ENCODE results near the gene RNF166. TPM values are rescaled to one million over a fixed set of nuclear protein-coding genes. Genes with fewer than 3 reads are reported as not detected.
"Not testable (repeated sequence)": the region's sequence is repeated elsewhere in the genome, so short reads cannot be mapped to it uniquely, and the experiment has no call there.

The RNF166 gene
- total RNA-seq, 2 donors from 2014 or later, result 24.2 to 27.2 TPM

GRCh38 chr16:88669980-88670379 is 36.2 kb downstream of the RNF166 start:
- 94 to 97% methylated on average over 7 to 8 of the region's 10 CpGs for WGBS, 2 experiments (ENCODE audit: insufficient coverage in 1 of 2, insufficient read length in 1 of 2)
- Histone ChIP-seq H3K9me3 (ENCODE audit: control insufficient read depth, low read length) (no peaks in the 10 kb centered on the region), H3K27ac (ENCODE audit: low read depth, low read length) (no peak overlapping the region), H3K9ac (ENCODE audit: extremely low read depth, low read length, poor library complexity, severe bottlenecking) (no peak overlapping the region), H3K4me3 (ENCODE audit: low read length) (no peak overlapping the region), H3K36me3 (ENCODE audit: control insufficient read depth, insufficient read depth, low read length) (peaks cover 14% of the 10 kb centered on the region), H3K4me1 (ENCODE audit: control insufficient read depth, insufficient read depth, low read length) (no peaks in the 10 kb centered on the region), H3K27me3 (ENCODE audit: control insufficient read depth, insufficient read depth, low read length, poor library complexity, severe bottlenecking) (no peaks in the 10 kb centered on the region)
- Mint-ChIP-seq H3K27me3 (ENCODE audit: insufficient read depth) (no peaks in the 10 kb centered on the region), H3K9me3 (peaks cover 2% of the 10 kb centered on the region), H3K4me3 (no peak overlapping the region), H3K36me3 (ENCODE audit: low read depth) (peaks cover 25% of the 10 kb centered on the region), H3K27ac (no peak overlapping the region), H3K4me1 (no peaks in the 10 kb centered on the region)
- DNase-seq, result no peak
- TF ChIP-seq CTCF (conservative IDR thresholded peaks at IDR 0.05), result no peak

- not testable (repeated sequence) for H3K27me3 ChIP-seq (ENCODE audit: control insufficient read depth, insufficient read depth, low read length, poor library complexity, severe bottlenecking); H3K4me1 ChIP-seq (ENCODE audit: control insufficient read depth, insufficient read depth, low read length); H3K4me3 ChIP-seq (ENCODE audit: low read length); DNase-seq; H3K9me3 ChIP-seq (ENCODE audit: control insufficient read depth, low read length); H3K27ac Mint-ChIP-seq; H3K9me3 Mint-ChIP-seq; H3K9ac ChIP-seq (ENCODE audit: extremely low read depth, low read length, poor library complexity, severe bottlenecking); H3K27ac ChIP-seq (ENCODE audit: low read depth, low read length); H3K4me1 Mint-ChIP-seq; H3K4me3 Mint-ChIP-seq; H3K27me3 Mint-ChIP-seq (ENCODE audit: insufficient read depth)
- 90 to 100% methylated on average over 1 to 5 of the region's 8 CpGs for WGBS, 2 experiments (ENCODE audit: insufficient coverage in 1 of 2, insufficient read length in 1 of 2)
- peaks cover 25% of the 10 kb centered on the region for H3K36me3 Mint-ChIP-seq (ENCODE audit: low read depth)
- peaks cover 17% of the 10 kb centered on the region for H3K36me3 ChIP-seq (ENCODE audit: control insufficient read depth, insufficient read depth, low read length)
These were observed 36.7 kb downstream of the RNF166 start for GRCh38 chr16:88669493-88669892.

- H3K9me3 Mint-ChIP-seq, result peaks cover 2% of the 10 kb centered on the region
- H3K9me3 ChIP-seq (ENCODE audit: control insufficient read depth, low read length), result no peaks in the 10 kb centered on the region
- no peaks in the 10 kb centered on the region for H3K27me3 Mint-ChIP-seq (ENCODE audit: insufficient read depth)
- peaks cover 14% of the 10 kb centered on the region for H3K36me3 ChIP-seq (ENCODE audit: control insufficient read depth, insufficient read depth, low read length)
- 88 to 90% methylated on average over 3 to 5 of the region's 5 CpGs for WGBS, 2 experiments (ENCODE audit: insufficient coverage in 1 of 2, insufficient read length in 1 of 2)
- no peak for DNase-seq
- TF ChIP-seq CTCF (conservative IDR thresholded peaks at IDR 0.05), result no peak
- H3K4me3 ChIP-seq (ENCODE audit: low read length), result no peak overlapping the region
- H3K9ac ChIP-seq (ENCODE audit: extremely low read depth, low read length, poor library complexity, severe bottlenecking), result no peak overlapping the region
- peak overlapping the region; percentile 22 for H3K27ac ChIP-seq (ENCODE audit: low read depth, low read length)
- no peak overlapping the region for H3K4me3 Mint-ChIP-seq
- H3K36me3 Mint-ChIP-seq (ENCODE audit: low read depth), result peaks cover 18% of the 10 kb centered on the region
- no peaks in the 10 kb centered on the region for H3K27me3 ChIP-seq (ENCODE audit: control insufficient read depth, insufficient read depth, low read length, poor library complexity, severe bottlenecking)
- no peak overlapping the region for H3K27ac Mint-ChIP-seq
- no peaks in the 10 kb centered on the region for H3K4me1 ChIP-seq (ENCODE audit: control insufficient read depth, insufficient read depth, low read length)
- H3K4me1 Mint-ChIP-seq, result no peaks in the 10 kb centered on the region
These were observed 38.7 kb downstream of the RNF166 start for GRCh38 chr16:88667461-88667860.

- WGBS, 2 experiments (ENCODE audit: insufficient coverage in 1 of 2, insufficient read length in 1 of 2), result 94 to 100% methylated on average over 1 to 3 of the region's 3 CpGs
- no peak overlapping the region for H3K27ac ChIP-seq (ENCODE audit: low read depth, low read length)
- Mint-ChIP-seq H3K27me3 (ENCODE audit: insufficient read depth) (no peaks in the 10 kb centered on the region), H3K4me1 (peaks cover 6% of the 10 kb centered on the region), H3K9me3 (peaks cover 2% of the 10 kb centered on the region), H3K4me3 (no peak overlapping the region), H3K27ac (no peak overlapping the region), H3K36me3 (ENCODE audit: low read depth) (peaks cover 18% of the 10 kb centered on the region)
- no peak overlapping the region for H3K9ac ChIP-seq (ENCODE audit: extremely low read depth, low read length, poor library complexity, severe bottlenecking)
- H3K9me3 ChIP-seq (ENCODE audit: control insufficient read depth, low read length), result no peaks in the 10 kb centered on the region
- H3K36me3 ChIP-seq (ENCODE audit: control insufficient read depth, insufficient read depth, low read length), result peaks cover 14% of the 10 kb centered on the region
- H3K27me3 ChIP-seq (ENCODE audit: control insufficient read depth, insufficient read depth, low read length, poor library complexity, severe bottlenecking), result no peaks in the 10 kb centered on the region
- TF ChIP-seq CTCF (conservative IDR thresholded peaks at IDR 0.05), result no peak
- no peak for DNase-seq
- no peaks in the 10 kb centered on the region for H3K4me1 ChIP-seq (ENCODE audit: control insufficient read depth, insufficient read depth, low read length)
- H3K4me3 ChIP-seq (ENCODE audit: low read length), result no peak overlapping the region
These were observed 40.6 kb downstream of the RNF166 start for GRCh38 chr16:88665570-88665969.

All from endodermal cell (in vitro differentiated cells).